KOPT-K1 (cell line): ENCODE results near the gene CCND2.

Experiments used
- H3K27ac ChIP-seq: fragments of 200-600 bp; sonication (generic); 2 replicates; pipeline ENCODE4 v1.5.1; 2016; ENCODE audit warnings: antibody characterized with exemption, mild to moderate bottlenecking, low read depth, low read length; ENCODE audit not compliant: poor library complexity, severe bottlenecking
- H3K36me3 ChIP-seq: fragments of 200-600 bp; sonication (generic); 2 replicates; pipeline ENCODE4 v1.5.1; 2017; ENCODE audit warnings: antibody characterized with exemption, mild to moderate bottlenecking, low read length, moderate library complexity; ENCODE audit not compliant: insufficient read depth
- H3K9me3 ChIP-seq: fragments of 200-600 bp; sonication (generic); 2 replicates; pipeline ENCODE4 v1.5.1; 2017; ENCODE audit warnings: antibody characterized with exemption, low read length, mild to moderate bottlenecking; ENCODE audit not compliant: insufficient read depth, poor library complexity, severe bottlenecking

The CCND2 gene

GRCh38 chr12:4288296-4289131 is 15.0 kb downstream of the CCND2 start:
- Histone ChIP-seq H3K9me3 (no peaks in the 10 kb centered on the region), H3K27ac (no peak overlapping the region), H3K36me3 (no peaks in the 10 kb centered on the region)

- Histone ChIP-seq H3K36me3 (no peaks in the 10 kb centered on the region), H3K27ac (no peak overlapping the region), H3K9me3 (no peaks in the 10 kb centered on the region)
Observed at GRCh38 chr12:4289231-4289878, 15.8 kb downstream of the CCND2 start.

GRCh38 chr12:4289998-4290790 is 16.6 kb downstream of the CCND2 start:
- H3K36me3 ChIP-seq = no peaks in the 10 kb centered on the region
- H3K9me3 ChIP-seq = no peaks in the 10 kb centered on the region
- no peak overlapping the region for H3K27ac ChIP-seq

- Histone ChIP-seq H3K27ac (no peak overlapping the region), H3K9me3 (no peaks in the 10 kb centered on the region), H3K36me3 (no peaks in the 10 kb centered on the region)
Observed at GRCh38 chr12:4292341-4293073, 18.9 kb downstream of the CCND2 start.

GRCh38 chr12:4293299-4293965 is 19.9 kb downstream of the CCND2 start:
- H3K9me3 ChIP-seq = no peaks in the 10 kb centered on the region
- H3K36me3 ChIP-seq = no peaks in the 10 kb centered on the region
- no peak overlapping the region for H3K27ac ChIP-seq

GRCh38 chr12:4293966-4294505 is 20.5 kb downstream of the CCND2 start:
- no peak overlapping the region for H3K27ac ChIP-seq
- H3K36me3 ChIP-seq = no peaks in the 10 kb centered on the region
- no peaks in the 10 kb centered on the region for H3K9me3 ChIP-seq

GRCh38 chr12:4296751-4297150 is 23.2 kb downstream of the CCND2 start:
- H3K27ac ChIP-seq = no peak overlapping the region
- H3K9me3 ChIP-seq = no peaks in the 10 kb centered on the region
- H3K36me3 ChIP-seq = no peaks in the 10 kb centered on the region

- Histone ChIP-seq H3K27ac (no peak overlapping the region), H3K9me3 (no peaks in the 10 kb centered on the region), H3K36me3 (no peaks in the 10 kb centered on the region)
Observed at GRCh38 chr12:4297617-4298016, 24.1 kb downstream of the CCND2 start.

- Histone ChIP-seq H3K36me3 (no peaks in the 10 kb centered on the region), H3K9me3 (no peaks in the 10 kb centered on the region), H3K27ac (no peak overlapping the region)
Observed at GRCh38 chr12:4300883-4301282, 27.3 kb downstream of the CCND2 start.

GRCh38 chr12:4301932-4302501 is 28.5 kb downstream of the CCND2 start:
- Histone ChIP-seq H3K36me3 (no peaks in the 10 kb centered on the region), H3K27ac (no peak overlapping the region), H3K9me3 (no peaks in the 10 kb centered on the region)

- Histone ChIP-seq H3K36me3 (no peaks in the 10 kb centered on the region), H3K9me3 (no peaks in the 10 kb centered on the region), H3K27ac (no peak overlapping the region)
Observed at GRCh38 chr12:4302881-4303280, 29.3 kb downstream of the CCND2 start.

- no peaks in the 10 kb centered on the region for H3K9me3 ChIP-seq
- no peaks in the 10 kb centered on the region for H3K36me3 ChIP-seq
- no peak overlapping the region for H3K27ac ChIP-seq
Observed at GRCh38 chr12:4303750-4304149, 30.2 kb downstream of the CCND2 start.

- no peaks in the 10 kb centered on the region for H3K36me3 ChIP-seq
- no peaks in the 10 kb centered on the region for H3K9me3 ChIP-seq
- no peak overlapping the region for H3K27ac ChIP-seq
Observed at GRCh38 chr12:4307593-4308333, 34.2 kb downstream of the CCND2 start.
